HG03457 (cell line): ENCODE results near the gene MAD2L1BP.

ENCODE experiments used
- ATAC-seq: cut with Tn5 transposase; IDR thresholded peaks from one replicate; pipeline ENCODE4 v1.9.1; 2021; ENCODE audit warnings: moderate number of reproducible peaks; ENCODE audit not compliant: unreplicated experiment

Gene MAD2L1BP

GRCh38 chr6:43680308-43681200, 44.9 kb downstream of the MAD2L1BP start:
- no peak for ATAC-seq

GRCh38 chr6:43681303-43681702, 45.7 kb downstream of the MAD2L1BP start:
- ATAC-seq, result no peak

- ATAC-seq, result no peak
Observed at GRCh38 chr6:43682724-43683429, 47.2 kb downstream of the MAD2L1BP start.

- no peak for ATAC-seq
Observed at GRCh38 chr6:43683708-43684455, 48.2 kb downstream of the MAD2L1BP start.

- ATAC-seq, result no peak
Observed at GRCh38 chr6:43687079-43687436, 51.4 kb downstream of the MAD2L1BP start.

GRCh38 chr6:43687437-43688347, 52.1 kb downstream of the MAD2L1BP start, which contains the start of gene MRPS18A:
MRPS18A (minus strand) TSS chr6:43687791; CDS start chr6:43687779, 12 bp downstream.
- peak; percentile 67 for ATAC-seq

GRCh38 chr6:43689421-43689820, 53.8 kb downstream of the MAD2L1BP start:
- ATAC-seq, result no peak
